Gastrocnemius medialis (tissue), 4 donors: Measurements from ENCODE around the gene DMD. TPM values are rescaled to one million over a fixed set of nuclear protein-coding genes. Genes with fewer than 3 reads are reported as not detected.

Experiments used
- ATAC-seq, 2 donors: fragments of 150-250 bp; one replicate each; pipeline ENCODE4 v1.9.1; 2016
- DNase-seq, 2 donors: peaks; one replicate each; pipeline ENCODE4 v3.0.0-alpha.2; 2019
- H3K27ac ChIP-seq, 4 donors: fragments of 200-600 bp; sonication (generic); 1 replicate in 1 of 4; 2 replicates in 3 of 4; pipeline ENCODE4 v1.5.1; 2016 to 2018; ENCODE audit warnings: mild to moderate bottlenecking in 2 of 4, moderate library complexity in 1 of 4
- H3K27me3 ChIP-seq, 3 donors: fragments of 200-600 bp; sonication (generic) in 2 of 3; 1 replicate in 1 of 3; 2 replicates in 2 of 3; pipeline versions ENCODE4 v1.5.1 to v1.6.0; 2016 to 2019; ENCODE audit warnings: mild to moderate bottlenecking in 1 of 3, moderate library complexity in 1 of 3
- H3K36me3 ChIP-seq, 2 donors: fragments of 200-600 bp; sonication (generic) in 1 of 2; one replicate each; pipeline ENCODE4 v1.5.1; 2017 to 2018
- H3K4me1 ChIP-seq, 2 donors: fragments of 200-600 bp; sonication (generic) in 1 of 2; one replicate each; pipeline ENCODE4 v1.5.1; 2016 to 2017; ENCODE audit warnings: mild to moderate bottlenecking in 2 of 2
- H3K4me3 ChIP-seq, 4 donors: fragments of 200-600 bp; sonication (generic) in 3 of 4; 1 replicate in 1 of 4; 2 replicates in 3 of 4; pipeline ENCODE4 v1.5.1; 2016 to 2019; ENCODE audit warnings: mild to moderate bottlenecking in 2 of 4
- H3K9me3 ChIP-seq, 3 donors: fragments of 200-600 bp; sonication (generic) in 2 of 3; 1 replicate in 1 of 3; 2 replicates in 2 of 3; pipeline ENCODE4 v1.5.1; 2016 to 2019
- POLR2A ChIP-seq, 2 donors: fragments of 450-650 bp; IDR thresholded peaks; one replicate each; pipeline ENCODE4 v1.6.1; 2017; ENCODE audit warnings: antibody characterized with exemption in 2 of 2, mild to moderate bottlenecking in 2 of 2, moderate library complexity in 2 of 2
- in situ Hi-C, 4 donors: fragments of 200-750 bp; cut with MboI; loops; one replicate each; pipeline versions ENCODE4 v1.15.0 to v1.8.0; 2017; ENCODE audit warnings: low sequenced_read_pairs in 4 of 4
- intact Hi-C: fragments of 100-400 bp; cut with DNase I; formaldehyde crosslinking; loops from one replicate; pipeline ENCODE4 v1.15.1; 2023; ENCODE audit warnings: low total_unique reads
- total RNA-seq, 4 donors: library from RNA; depleted of rRNA; stranded (reverse); fragments of >200 nt; gene quantifications; one replicate each; pipeline versions ENCODE4 v1.1.0 to v1.2.3, GENCODE V29; 2016
- TF ChIP-seq, protein P1 (sequence below), 5 experiments: fragments of 450-650 bp in 3 of 5; fragments of 200-600 bp in 2 of 5; sonication (generic) in 2 of 5; IDR thresholded peaks in 4 of 5; conservative IDR thresholded peaks in 1 of 5; 1 replicate in 4 of 5; 2 replicates in 1 of 5; pipeline ENCODE4 v1.5.1; 2016 to 2019; ENCODE audit warnings: antibody characterized with exemption in 5 of 5, mild to moderate bottlenecking in 3 of 5, moderate library complexity in 3 of 5

Gene DMD
- total RNA-seq, 4 donors from 2014 or later = 53.5 to 201 (median 98.9) TPM

DNA sequence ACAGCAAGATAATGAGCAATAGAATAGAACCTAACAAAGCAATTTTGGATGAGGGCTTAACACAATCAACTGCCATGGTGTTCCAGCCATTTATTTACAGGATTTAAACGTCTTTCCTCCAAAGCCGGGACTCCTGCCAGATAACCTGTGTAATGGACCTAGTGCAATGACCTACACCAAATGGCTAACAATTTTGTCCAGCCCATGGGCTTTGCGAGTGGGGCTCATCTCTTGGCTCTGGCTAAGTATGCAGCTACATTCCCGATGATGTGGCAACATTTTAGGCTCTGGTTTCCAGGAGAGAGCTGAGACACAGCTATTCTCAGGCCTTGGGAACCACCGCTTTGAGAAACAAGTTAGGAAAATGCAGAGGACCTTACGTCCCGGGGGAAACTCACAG, 1317.2 kb downstream of the DMD start:
- intact Hi-C loops = no loop called here
- H3K27me3 ChIP-seq = no peaks in the 10 kb centered on the region
- H3K4me1 ChIP-seq = peaks cover 0 to 5% of the 10 kb centered on the region in 2 donors
- TF ChIP-seq, protein P1, sequence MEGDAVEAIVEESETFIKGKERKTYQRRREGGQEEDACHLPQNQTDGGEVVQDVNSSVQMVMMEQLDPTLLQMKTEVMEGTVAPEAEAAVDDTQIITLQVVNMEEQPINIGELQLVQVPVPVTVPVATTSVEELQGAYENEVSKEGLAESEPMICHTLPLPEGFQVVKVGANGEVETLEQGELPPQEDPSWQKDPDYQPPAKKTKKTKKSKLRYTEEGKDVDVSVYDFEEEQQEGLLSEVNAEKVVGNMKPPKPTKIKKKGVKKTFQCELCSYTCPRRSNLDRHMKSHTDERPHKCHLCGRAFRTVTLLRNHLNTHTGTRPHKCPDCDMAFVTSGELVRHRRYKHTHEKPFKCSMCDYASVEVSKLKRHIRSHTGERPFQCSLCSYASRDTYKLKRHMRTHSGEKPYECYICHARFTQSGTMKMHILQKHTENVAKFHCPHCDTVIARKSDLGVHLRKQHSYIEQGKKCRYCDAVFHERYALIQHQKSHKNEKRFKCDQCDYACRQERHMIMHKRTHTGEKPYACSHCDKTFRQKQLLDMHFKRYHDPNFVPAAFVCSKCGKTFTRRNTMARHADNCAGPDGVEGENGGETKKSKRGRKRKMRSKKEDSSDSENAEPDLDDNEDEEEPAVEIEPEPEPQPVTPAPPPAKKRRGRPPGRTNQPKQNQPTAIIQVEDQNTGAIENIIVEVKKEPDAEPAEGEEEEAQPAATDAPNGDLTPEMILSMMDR (IDR thresholded peaks at IDR 0.05 in 4 of 5, conservative IDR thresholded peaks at IDR 0.05 in 1 of 5) = no peak
- no peak for TF ChIP-seq POLR2A (IDR thresholded peaks at IDR 0.05)
- no peaks in the 10 kb centered on the region for H3K9me3 ChIP-seq
- H3K27ac ChIP-seq = no peak overlapping the region
- H3K4me3 ChIP-seq = no peak overlapping the region
- DNase-seq (no peak), ATAC-seq (no peak)
- H3K36me3 ChIP-seq = no peaks in the 10 kb centered on the region
- in situ Hi-C loops = no loop called here

DNA sequence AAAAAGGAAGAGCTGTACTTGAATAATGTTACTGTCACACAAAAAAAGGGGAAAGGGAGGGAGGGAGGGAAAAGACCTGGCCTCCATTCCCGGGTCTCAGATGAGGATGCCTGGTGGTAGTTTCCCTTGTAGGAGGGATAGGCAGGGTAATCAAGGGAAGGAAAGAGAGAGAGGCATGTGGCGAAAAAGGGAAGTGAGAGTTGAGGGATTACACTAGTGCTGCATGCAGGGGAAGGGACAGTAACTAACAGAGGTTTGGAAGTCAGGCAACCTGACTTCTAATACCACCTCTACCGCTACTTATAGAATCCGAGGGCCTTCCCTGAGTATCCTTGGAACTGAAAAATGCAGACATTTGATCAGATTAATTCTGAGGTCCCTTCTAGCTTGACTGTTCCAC, 1317.8 kb downstream of the DMD start:
- ATAC-seq = no peak
- intact Hi-C loops = no loop called here
- H3K27ac ChIP-seq = no peak overlapping the region

DNA sequence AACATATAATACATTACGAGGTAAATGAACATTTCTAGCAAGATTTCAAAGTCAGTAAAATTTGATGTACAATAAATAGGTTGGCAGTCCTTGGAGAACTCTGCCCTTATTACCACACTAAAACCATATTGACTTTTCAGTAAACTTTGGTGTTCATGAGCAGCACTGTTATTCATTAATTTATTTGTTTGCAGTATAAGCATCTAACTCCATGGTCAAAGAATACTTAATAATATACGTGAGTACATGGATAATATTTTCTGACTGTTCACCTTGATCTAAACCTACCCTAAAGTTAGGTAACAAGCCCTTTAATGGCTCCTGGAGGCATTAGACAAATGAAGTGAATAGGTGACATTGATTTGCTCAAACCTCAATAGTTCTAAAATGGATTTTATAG, 1322.3 kb downstream of the DMD start:
- no peaks in the 10 kb centered on the region for H3K27me3 ChIP-seq
- DNase-seq (no peak), ATAC-seq (no peak)
- in situ Hi-C loops (no loop called here), intact Hi-C loops (no loop called here)
- no peaks in the 10 kb centered on the region for H3K9me3 ChIP-seq
- no peak overlapping the region for H3K4me3 ChIP-seq
- no peaks in the 10 kb centered on the region for H3K36me3 ChIP-seq
- H3K27ac ChIP-seq = no peak overlapping the region
- no peaks in the 10 kb centered on the region for H3K4me1 ChIP-seq
- TF ChIP-seq POLR2A (IDR thresholded peaks at IDR 0.05) = no peak
- TF ChIP-seq, protein P1 (IDR thresholded peaks at IDR 0.05 in 4 of 5, conservative IDR thresholded peaks at IDR 0.05 in 1 of 5) = no peak

More for the DNA sequence above, 1317.8 kb downstream of the DMD start:
- DNase-seq = no peak
- Histone ChIP-seq H3K4me1 (peaks cover 0 to 5% of the 10 kb centered on the region in 2 donors), H3K36me3 (no peaks in the 10 kb centered on the region), H3K27me3 (no peaks in the 10 kb centered on the region), H3K9me3 (no peaks in the 10 kb centered on the region), H3K4me3 (no peak overlapping the region)
- TF ChIP-seq POLR2A (IDR thresholded peaks at IDR 0.05) = no peak
- in situ Hi-C loops = no loop called here

DNA sequence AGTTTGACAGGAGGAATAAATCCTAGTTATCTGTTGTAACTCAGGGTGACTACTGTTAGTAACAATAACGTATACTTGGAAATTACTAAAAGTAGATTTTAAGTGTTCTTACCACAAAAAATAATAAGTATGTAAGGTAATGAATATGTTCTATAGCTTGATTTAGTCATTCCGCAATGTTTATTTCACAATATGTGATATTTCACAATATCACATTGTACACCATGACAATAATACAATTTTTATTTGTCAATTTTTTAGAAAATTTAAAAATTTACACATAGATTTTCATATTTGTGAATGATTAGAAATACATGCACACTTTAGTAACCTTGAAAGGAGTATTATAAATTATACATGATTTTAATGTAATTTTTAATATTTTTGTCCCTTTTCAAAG, 1326.8 kb downstream of the DMD start:
- DNase-seq = no peak
- no peak overlapping the region for H3K27ac ChIP-seq
- intact Hi-C loops = no loop called here
- H3K9me3 ChIP-seq = no peaks in the 10 kb centered on the region
- H3K36me3 ChIP-seq = no peaks in the 10 kb centered on the region
- in situ Hi-C loops = no loop called here
- H3K4me3 ChIP-seq = no peak overlapping the region
- H3K4me1 ChIP-seq = no peaks in the 10 kb centered on the region
- H3K27me3 ChIP-seq = no peaks in the 10 kb centered on the region
- no peak for TF ChIP-seq POLR2A (IDR thresholded peaks at IDR 0.05)
- TF ChIP-seq, protein P1 (IDR thresholded peaks at IDR 0.05 in 4 of 5, conservative IDR thresholded peaks at IDR 0.05 in 1 of 5) = no peak
- no peak for ATAC-seq

DNA sequence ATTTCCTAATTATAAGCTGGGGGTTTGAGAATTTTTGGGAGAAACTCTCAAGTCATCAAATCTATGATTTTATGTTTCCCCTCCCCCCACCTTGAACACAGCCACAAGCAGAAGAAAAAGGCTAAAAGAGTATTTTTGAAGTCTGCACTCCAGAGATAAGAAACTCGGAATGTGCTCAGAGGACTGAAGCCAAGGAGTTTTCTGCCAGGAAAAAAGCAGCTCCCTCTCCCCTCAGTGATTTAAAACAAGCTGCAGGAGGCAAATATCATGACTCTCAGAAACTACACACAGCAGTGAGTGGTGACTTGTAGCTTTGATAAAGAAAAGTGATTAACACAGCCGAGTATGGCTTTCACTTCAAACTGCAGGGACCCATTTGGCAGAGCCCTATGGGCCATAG, 1339.3 kb downstream of the DMD start:
- no peak overlapping the region for H3K4me3 ChIP-seq
- no peak overlapping the region for H3K27ac ChIP-seq
- H3K4me1 ChIP-seq = no peaks in the 10 kb centered on the region
- no peaks in the 10 kb centered on the region for H3K36me3 ChIP-seq
- no peak for DNase-seq
- ATAC-seq = no peak
- H3K9me3 ChIP-seq = no peaks in the 10 kb centered on the region
- H3K27me3 ChIP-seq = no peaks in the 10 kb centered on the region
- in situ Hi-C loops (no loop called here), intact Hi-C loops (no loop called here)
- TF ChIP-seq POLR2A (IDR thresholded peaks at IDR 0.05) = no peak

DNA sequence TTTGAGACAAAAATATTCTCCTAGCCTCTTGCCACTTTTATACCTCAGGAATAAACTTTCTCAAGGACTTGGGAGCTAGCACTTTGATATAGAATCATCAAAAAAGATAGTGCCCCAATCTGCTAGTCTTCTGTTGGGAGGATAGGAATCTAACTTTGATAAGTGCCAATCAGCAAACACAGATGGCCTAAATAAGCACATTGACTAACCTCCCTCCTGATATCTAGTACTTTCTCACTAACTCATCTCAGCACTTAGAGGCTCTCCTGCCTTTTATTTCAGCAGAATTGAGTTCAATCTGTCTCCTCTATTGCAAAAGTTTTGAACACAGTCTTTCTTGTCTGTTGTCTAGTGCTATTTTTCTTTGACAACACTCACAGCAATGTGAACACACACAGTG, 1341.1 kb downstream of the DMD start:
- no peak for ATAC-seq
- in situ Hi-C loops = no loop called here
- no peak overlapping the region for H3K27ac ChIP-seq

More for the DNA sequence above, 1341.1 kb downstream of the DMD start:
- H3K4me1 ChIP-seq = no peaks in the 10 kb centered on the region
- intact Hi-C loops = no loop called here
- TF ChIP-seq POLR2A (IDR thresholded peaks at IDR 0.05) = no peak
- TF ChIP-seq, protein P1 (IDR thresholded peaks at IDR 0.05 in 4 of 5, conservative IDR thresholded peaks at IDR 0.05 in 1 of 5) = no peak
- H3K36me3 ChIP-seq = no peaks in the 10 kb centered on the region
- no peaks in the 10 kb centered on the region for H3K27me3 ChIP-seq
- DNase-seq = no peak
- no peaks in the 10 kb centered on the region for H3K9me3 ChIP-seq
- no peak overlapping the region for H3K4me3 ChIP-seq
